ENCODE data around the gene FEN1. TPM values are rescaled to one million over a fixed set of nuclear protein-coding genes. Genes with fewer than 3 reads are reported as not detected.

The FEN1 gene
- total RNA-seq, 2 experiments from 2014 or later: 109 to 114 TPM

DNA sequence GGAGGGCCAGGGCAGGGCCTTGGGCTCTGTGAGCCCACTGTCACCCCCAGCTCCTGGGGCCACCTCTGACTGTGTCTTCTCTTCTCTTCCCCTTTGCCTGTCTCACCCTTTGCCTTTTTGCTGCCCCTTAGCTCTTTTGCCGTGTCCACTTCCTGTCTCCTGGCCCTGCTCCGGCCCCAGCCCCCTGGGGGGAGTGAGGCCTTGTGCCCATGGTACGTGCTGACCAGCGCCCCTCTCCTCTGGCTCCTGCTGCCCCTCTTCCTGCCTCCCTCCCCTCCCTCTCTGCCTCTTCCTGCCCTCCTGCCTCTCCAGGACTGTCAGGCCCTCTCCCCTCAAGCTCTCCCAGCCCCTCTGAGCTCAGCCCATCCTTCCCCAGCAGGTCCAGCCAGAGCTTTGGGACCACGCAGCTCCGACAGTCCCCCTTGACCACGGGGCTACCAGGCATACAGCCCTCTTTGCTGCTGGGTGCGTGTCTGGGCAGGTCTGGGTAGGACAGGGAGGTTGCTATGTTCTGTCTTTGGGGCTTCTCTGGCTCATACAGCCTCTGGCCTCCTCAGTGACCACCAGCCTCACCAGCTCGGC lies 12.0 kb upstream of the FEN1 start:
- H3K9me3 Mint-ChIP-seq: no peaks in the 10 kb centered on the region
- intact Hi-C loops (cut with micrococcal nuclease): no loop called here
- no peak for ATAC-seq
- H3K4me3 Mint-ChIP-seq: no peak overlapping the region
- H3K27ac Mint-ChIP-seq: no peak overlapping the region
- peaks cover 9% of the 10 kb centered on the region for H3K36me3 Mint-ChIP-seq (ENCODE audit: low read depth)
- no peak for DNase-seq
- peaks cover 2% of the 10 kb centered on the region for H3K27me3 Mint-ChIP-seq
- CTCF ChIA-PET: interaction anchor here (1.7 to 2.8 kb wide), 2 partner anchors 11 to 16 kb away, joined by 5 to 9 read pairs; partner anchors contain the start of genes FEN1 and TMEM258
- peaks cover 13% of the 10 kb centered on the region for H3K4me1 Mint-ChIP-seq (ENCODE audit: low read depth)
- TF ChIP-seq, protein P1, sequence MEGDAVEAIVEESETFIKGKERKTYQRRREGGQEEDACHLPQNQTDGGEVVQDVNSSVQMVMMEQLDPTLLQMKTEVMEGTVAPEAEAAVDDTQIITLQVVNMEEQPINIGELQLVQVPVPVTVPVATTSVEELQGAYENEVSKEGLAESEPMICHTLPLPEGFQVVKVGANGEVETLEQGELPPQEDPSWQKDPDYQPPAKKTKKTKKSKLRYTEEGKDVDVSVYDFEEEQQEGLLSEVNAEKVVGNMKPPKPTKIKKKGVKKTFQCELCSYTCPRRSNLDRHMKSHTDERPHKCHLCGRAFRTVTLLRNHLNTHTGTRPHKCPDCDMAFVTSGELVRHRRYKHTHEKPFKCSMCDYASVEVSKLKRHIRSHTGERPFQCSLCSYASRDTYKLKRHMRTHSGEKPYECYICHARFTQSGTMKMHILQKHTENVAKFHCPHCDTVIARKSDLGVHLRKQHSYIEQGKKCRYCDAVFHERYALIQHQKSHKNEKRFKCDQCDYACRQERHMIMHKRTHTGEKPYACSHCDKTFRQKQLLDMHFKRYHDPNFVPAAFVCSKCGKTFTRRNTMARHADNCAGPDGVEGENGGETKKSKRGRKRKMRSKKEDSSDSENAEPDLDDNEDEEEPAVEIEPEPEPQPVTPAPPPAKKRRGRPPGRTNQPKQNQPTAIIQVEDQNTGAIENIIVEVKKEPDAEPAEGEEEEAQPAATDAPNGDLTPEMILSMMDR (IDR thresholded peaks at IDR 0.05): no peak
- POLR2A ChIA-PET: interaction anchor here (2.1 to 4.3 kb wide), 2 partner anchors 12 to 16 kb away, joined by 9 to 32 read pairs; partner anchors contain the start of genes FEN1 and TMEM258

GRCh38 chr11:61781585-61781984 lies 11.1 kb upstream of the FEN1 start:
- DNase-seq: no peak
- ChIA-PET CTCF (interaction anchor here (0.7 to 1.7 kb wide), 3 partner anchors 15 to 32 kb away, joined by 3 to 5 read pairs (median 4); no protein-coding TSS in a partner anchor), POLR2A (interaction anchor here (4.3 kb wide), 1 partner anchor 11 kb away, joined by 32 read pairs; the partner anchor contains the start of genes FEN1 and TMEM258)
- peaks cover 11% of the 10 kb centered on the region for H3K4me1 Mint-ChIP-seq (ENCODE audit: low read depth)
- H3K27ac Mint-ChIP-seq: no peak overlapping the region
- peaks cover under 1% of the 10 kb centered on the region for H3K27me3 Mint-ChIP-seq
- ATAC-seq: no peak
- intact Hi-C loops (cut with micrococcal nuclease): no loop called here
- TF ChIP-seq, protein P1 (IDR thresholded peaks at IDR 0.05): no peak
- no peaks in the 10 kb centered on the region for H3K9me3 Mint-ChIP-seq
- no peak overlapping the region for H3K4me3 Mint-ChIP-seq
- peaks cover 9% of the 10 kb centered on the region for H3K36me3 Mint-ChIP-seq (ENCODE audit: low read depth)

DNA sequence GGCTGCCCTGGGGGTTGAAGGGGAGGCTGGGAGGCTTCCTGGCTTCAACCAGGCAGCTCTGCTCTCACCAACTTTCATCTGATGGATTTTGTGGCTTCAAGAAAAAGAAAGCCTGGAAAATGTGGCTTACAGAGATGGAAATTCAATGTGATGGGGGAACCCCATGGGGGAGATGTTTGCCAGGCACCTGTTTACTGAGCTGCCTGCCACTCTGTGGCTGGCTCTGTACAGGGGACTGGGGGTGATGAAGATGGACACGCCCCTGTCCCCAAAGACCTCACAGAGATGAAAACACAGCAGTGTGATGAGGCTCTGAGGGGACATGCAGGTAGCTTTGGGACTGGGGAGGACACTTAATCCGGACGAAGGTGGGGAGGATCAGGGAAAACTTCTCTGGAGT lies 10.4 kb upstream of the FEN1 start:
- ChIA-PET CTCF (interaction anchor here (0.7 to 1.2 kb wide), 4 partner anchors 9 to 33 kb away, joined by 3 to 5 read pairs (median 4); no protein-coding TSS in a partner anchor), POLR2A (interaction anchor here (1.2 to 4.3 kb wide), 3 partner anchors 8 to 16 kb away, joined by 3 to 32 read pairs (median 4); partner anchors contain the start of genes FEN1 and TMEM258)
- H3K4me1 Mint-ChIP-seq (ENCODE audit: low read depth): peaks cover 5% of the 10 kb centered on the region
- no peak for DNase-seq
- peaks cover 9% of the 10 kb centered on the region for H3K36me3 Mint-ChIP-seq (ENCODE audit: low read depth)
- H3K4me3 Mint-ChIP-seq: no peak overlapping the region
- no peaks in the 10 kb centered on the region for H3K27me3 Mint-ChIP-seq
- no peak overlapping the region for H3K27ac Mint-ChIP-seq
- H3K9me3 Mint-ChIP-seq: no peaks in the 10 kb centered on the region
- TF ChIP-seq, protein P1 (IDR thresholded peaks at IDR 0.05): no peak
- intact Hi-C loops (cut with micrococcal nuclease): no loop called here
- no peak for ATAC-seq

DNA sequence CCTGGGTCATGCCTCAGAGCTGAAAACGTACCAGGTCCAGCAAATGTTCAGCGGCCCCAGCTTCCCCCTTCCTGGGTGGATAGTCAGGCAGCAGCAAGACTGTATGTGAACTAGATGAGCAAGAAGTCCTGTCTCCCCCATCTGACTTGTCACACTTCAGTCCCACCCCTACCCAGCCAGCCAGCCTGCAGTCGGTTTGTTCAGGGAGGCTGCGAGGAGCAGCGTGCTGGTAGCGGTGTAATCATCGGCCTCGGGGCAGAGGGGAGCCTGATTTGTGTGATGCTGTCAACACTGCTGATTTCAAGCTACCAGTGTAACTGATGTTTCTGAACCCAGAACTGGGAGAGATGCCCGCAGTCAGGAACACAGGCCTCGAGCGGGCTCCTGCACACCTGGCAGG lies 9.9 kb upstream of the FEN1 start:
- TF ChIP-seq, protein P1 (IDR thresholded peaks at IDR 0.05): no peak
- no peaks in the 10 kb centered on the region for H3K27me3 Mint-ChIP-seq
- CTCF ChIA-PET: interaction anchor here (1.2 kb wide), 2 partner anchors 9 to 32 kb away, joined by 3 to 5 read pairs; no protein-coding TSS in a partner anchor
- H3K4me3 Mint-ChIP-seq: no peak overlapping the region
- ATAC-seq (no peak), DNase-seq (no peak)
- POLR2A ChIA-PET: interaction anchor here (1.2 to 4.3 kb wide), 3 partner anchors 9 to 15 kb away, joined by 3 to 32 read pairs (median 4); partner anchors contain the start of genes FEN1 and TMEM258
- no peak overlapping the region for H3K27ac Mint-ChIP-seq
- H3K9me3 Mint-ChIP-seq: no peaks in the 10 kb centered on the region
- intact Hi-C loops (cut with micrococcal nuclease): no loop called here
- peaks cover 2% of the 10 kb centered on the region for H3K4me1 Mint-ChIP-seq (ENCODE audit: low read depth)
- peaks cover 9% of the 10 kb centered on the region for H3K36me3 Mint-ChIP-seq (ENCODE audit: low read depth)

Measured in activated CD8-positive, alpha-beta T cell treated with anti-CD3 and anti-CD28 coated beads for 36 hours (primary cell).